Measurements from ENCODE around the gene PLEKHG2. TPM values are rescaled to one million over a fixed set of nuclear protein-coding genes. Genes with fewer than 3 reads are reported as not detected.

Gene PLEKHG2
- total and polyA plus RNA-seq, 9 of the 15 experiments (the other 6 are each of a cell fraction or from before 2014, with no cell fraction given), result 0.98 to 45.7 (median 9.8) TPM

DNA sequence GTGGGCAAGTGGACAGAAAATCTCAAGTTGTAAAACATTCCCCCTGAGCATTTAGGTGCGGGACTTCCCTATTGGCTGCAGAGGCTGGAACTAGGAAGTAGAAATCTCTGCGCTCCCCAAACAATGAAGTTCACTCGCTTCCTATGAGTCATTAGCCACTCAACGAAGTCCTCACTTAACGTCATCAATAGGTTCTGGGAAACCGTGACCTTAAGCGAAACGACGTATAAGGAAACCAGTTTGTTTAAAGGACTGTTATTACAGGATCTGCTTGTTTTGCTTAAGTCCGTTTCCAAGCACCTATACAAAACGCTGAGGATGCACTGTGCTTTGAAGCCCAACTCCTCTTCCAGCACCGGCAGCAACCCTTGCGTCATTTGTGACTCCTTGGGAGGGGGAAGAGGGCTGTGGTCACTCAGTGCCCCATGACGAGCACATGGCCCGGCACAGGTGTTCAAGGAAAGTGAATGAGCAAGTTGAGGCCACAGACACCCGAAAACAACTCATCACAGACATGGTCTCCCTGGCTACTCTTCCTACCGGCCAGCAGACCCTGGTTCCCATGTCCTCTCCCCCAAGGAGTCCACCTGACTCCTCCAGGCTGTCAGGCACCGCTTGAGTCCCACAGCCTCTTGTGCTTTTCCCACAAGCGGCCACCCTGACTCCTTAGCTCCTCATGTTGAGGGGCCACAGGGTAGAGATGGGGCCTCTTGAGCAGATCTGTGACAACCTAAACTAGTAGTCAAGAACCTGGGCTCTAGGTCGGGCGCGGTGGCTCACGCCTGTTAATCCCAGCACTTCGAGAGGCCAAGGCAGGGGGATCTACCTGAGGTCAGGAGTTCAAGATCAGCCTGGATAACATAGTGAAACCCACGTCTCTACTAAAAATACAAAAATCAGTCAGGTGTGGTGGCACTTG, 18.5 kb downstream of the PLEKHG2 start (continued):
- TF ChIP-seq, protein P1, sequence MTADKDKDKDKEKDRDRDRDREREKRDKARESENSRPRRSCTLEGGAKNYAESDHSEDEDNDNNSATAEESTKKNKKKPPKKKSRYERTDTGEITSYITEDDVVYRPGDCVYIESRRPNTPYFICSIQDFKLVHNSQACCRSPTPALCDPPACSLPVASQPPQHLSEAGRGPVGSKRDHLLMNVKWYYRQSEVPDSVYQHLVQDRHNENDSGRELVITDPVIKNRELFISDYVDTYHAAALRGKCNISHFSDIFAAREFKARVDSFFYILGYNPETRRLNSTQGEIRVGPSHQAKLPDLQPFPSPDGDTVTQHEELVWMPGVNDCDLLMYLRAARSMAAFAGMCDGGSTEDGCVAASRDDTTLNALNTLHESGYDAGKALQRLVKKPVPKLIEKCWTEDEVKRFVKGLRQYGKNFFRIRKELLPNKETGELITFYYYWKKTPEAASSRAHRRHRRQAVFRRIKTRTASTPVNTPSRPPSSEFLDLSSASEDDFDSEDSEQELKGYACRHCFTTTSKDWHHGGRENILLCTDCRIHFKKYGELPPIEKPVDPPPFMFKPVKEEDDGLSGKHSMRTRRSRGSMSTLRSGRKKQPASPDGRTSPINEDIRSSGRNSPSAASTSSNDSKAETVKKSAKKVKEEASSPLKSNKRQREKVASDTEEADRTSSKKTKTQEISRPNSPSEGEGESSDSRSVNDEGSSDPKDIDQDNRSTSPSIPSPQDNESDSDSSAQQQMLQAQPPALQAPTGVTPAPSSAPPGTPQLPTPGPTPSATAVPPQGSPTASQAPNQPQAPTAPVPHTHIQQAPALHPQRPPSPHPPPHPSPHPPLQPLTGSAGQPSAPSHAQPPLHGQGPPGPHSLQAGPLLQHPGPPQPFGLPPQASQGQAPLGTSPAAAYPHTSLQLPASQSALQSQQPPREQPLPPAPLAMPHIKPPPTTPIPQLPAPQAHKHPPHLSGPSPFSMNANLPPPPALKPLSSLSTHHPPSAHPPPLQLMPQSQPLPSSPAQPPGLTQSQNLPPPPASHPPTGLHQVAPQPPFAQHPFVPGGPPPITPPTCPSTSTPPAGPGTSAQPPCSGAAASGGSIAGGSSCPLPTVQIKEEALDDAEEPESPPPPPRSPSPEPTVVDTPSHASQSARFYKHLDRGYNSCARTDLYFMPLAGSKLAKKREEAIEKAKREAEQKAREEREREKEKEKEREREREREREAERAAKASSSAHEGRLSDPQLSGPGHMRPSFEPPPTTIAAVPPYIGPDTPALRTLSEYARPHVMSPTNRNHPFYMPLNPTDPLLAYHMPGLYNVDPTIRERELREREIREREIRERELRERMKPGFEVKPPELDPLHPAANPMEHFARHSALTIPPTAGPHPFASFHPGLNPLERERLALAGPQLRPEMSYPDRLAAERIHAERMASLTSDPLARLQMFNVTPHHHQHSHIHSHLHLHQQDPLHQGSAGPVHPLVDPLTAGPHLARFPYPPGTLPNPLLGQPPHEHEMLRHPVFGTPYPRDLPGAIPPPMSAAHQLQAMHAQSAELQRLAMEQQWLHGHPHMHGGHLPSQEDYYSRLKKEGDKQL (CRISPR knock-in tag; IDR thresholded peaks at IDR 0.05; ENCODE audit: borderline replicate concordance), result no peak
- TF ChIP-seq YY1 (IDR thresholded peaks at IDR 0.05; ENCODE audit: borderline replicate concordance in 1 of 3, control insufficient read depth in 1 of 3, extremely low read depth in 1 of 3, insufficient read depth in 3 of 3, insufficient read length in 1 of 3, insufficient replicate concordance in 2 of 3, low read depth in 1 of 3, low read length in 2 of 3), result no peak
- no peak for TF ChIP-seq ZNF354B (CRISPR knock-in tag; IDR thresholded peaks at IDR 0.05)
- peak; percentile 95 for TF ChIP-seq CEBPG (CRISPR knock-in tag; IDR thresholded peaks at IDR 0.05)
- TF ChIP-seq CEBPG (tag; conservative IDR thresholded peaks at IDR 0.05 in 1 of 2, IDR thresholded peaks at IDR 0.05 in 1 of 2), result peak; percentile 88 to 95
- no peak for TF ChIP-seq NR2F6 (CRISPR knock-in tag; IDR thresholded peaks at IDR 0.05)
- TF ChIP-seq, protein P2, sequence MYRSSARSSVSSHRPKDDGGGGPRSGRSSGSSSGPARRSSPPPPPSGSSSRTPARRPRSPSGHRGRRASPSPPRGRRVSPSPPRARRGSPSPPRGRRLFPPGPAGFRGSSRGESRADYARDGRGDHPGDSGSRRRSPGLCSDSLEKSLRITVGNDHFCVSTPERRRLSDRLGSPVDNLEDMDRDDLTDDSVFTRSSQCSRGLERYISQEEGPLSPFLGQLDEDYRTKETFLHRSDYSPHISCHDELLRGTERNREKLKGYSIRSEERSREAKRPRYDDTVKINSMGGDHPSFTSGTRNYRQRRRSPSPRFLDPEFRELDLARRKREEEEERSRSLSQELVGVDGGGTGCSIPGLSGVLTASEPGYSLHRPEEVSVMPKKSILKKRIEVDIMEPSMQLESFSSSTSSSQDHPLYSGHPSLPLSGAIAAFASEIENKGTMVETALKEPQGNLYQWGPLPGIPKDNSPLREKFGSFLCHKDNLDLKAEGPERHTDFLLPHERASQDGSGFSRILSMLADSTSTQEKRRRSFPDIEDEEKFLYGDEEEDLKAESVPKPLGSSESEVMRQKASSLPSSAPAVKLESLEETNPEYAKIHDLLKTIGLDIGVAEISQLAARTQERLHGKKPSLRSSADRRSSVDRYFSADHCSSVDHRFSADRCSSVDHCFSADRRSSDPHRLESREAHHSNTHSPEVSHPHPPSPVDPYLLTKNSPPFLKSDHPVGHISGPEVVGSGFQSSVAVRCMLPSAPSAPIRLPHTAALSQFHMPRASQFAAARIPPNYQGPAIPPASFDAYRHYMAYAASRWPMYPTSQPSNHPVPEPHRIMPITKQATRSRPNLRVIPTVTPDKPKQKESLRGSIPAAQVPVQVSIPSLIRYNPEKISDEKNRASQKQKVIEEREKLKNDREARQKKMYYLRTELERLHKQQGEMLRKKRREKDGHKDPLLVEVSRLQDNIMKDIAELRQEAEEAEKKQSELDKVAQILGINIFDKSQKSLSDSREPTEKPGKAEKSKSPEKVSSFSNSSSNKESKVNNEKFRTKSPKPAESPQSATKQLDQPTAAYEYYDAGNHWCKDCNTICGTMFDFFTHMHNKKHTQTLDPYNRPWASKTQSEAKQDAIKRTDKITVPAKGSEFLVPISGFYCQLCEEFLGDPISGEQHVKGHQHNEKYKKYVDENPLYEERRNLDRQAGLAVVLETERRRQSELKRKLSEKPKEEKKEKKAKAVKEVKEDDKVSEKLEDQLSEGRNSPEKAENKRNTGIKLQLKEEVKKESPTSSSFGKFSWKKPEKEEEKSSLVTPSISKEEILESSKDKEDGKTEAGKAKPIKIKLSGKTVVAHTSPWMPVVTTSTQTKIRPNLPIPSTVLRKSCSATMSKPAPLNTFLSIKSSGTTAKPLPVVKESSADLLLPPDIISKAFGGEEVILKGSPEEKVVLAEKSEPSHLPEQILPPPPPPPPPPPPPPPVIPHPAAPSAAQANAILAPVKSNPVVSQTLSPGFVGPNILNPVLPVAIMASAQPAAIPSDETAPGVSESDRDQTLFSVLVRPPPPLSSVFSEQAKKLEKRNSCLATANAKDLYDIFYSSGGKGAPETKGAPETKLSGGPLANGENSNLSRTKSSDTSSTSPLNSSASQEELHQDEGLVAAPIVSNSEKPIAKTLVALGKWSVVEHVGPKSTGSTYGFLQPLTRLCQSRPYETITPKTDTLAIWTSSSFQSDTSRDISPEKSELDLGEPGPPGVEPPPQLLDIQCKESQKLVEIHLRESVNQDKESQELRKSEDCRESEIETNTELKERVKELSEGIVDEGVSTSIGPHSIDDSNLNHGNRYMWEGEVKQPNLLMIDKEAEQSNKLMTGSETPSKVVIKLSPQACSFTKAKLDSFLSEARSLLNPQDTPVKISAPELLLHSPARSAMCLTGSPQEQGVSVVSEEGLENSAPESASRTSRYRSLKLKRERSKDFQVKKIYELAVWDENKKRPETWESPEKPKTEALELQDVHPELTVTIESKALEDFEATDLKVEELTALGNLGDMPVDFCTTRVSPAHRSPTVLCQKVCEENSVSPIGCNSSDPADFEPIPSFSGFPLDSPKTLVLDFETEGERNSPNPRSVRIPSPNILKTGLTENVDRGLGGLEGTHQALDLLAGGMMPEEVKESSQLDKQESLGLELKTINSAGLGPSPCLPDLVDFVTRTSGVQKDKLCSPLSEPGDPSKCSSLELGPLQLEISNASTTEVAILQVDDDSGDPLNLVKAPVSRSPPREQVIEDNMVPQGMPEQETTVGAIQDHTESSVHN (IDR thresholded peaks at IDR 0.05; ENCODE audit: borderline replicate concordance in 1 of 2, low read depth in 1 of 2), result peak in 1 of 2 experiments; percentile 86; a peak in 2 of 4 replicates
- no peak for TF ChIP-seq CHD1 (IDR thresholded peaks at IDR 0.05; ENCODE audit: low read length)
- TF ChIP-seq SMARCA5 (IDR thresholded peaks at IDR 0.05), result peak; percentile 38; the same call in 1 of the 2 replicates
- TF ChIP-seq ZNF165 (CRISPR knock-in tag; IDR thresholded peaks at IDR 0.05; ENCODE audit: borderline replicate concordance), result no peak
- no peak for TF ChIP-seq ESRRB (CRISPR knock-in tag; IDR thresholded peaks at IDR 0.05; ENCODE audit: borderline replicate concordance)
- no peak for TF ChIP-seq BRF1 (IDR thresholded peaks at IDR 0.05; ENCODE audit: borderline replicate concordance, extremely low read depth, insufficient read length)
